ENCODE measurements around the gene NFE2L2.
A peak's percentile ranks its signal among the peaks of the same experiment; 100 is the strongest.
"Not testable (repeated sequence)": the region's sequence is repeated elsewhere in the genome, so short reads cannot be mapped to it uniquely, and the experiment has no call there.

NFE2L2 gene

GRCh38 chr2:177281400-177282180 lies 17.1 kb upstream of the NFE2L2 start:
- DNase-seq (ENCODE audit: low spot score) = no peak

- no peak for DNase-seq (ENCODE audit: low spot score)
Observed at GRCh38 chr2:177279847-177280246, 15.3 kb upstream of the NFE2L2 start.

DNA sequence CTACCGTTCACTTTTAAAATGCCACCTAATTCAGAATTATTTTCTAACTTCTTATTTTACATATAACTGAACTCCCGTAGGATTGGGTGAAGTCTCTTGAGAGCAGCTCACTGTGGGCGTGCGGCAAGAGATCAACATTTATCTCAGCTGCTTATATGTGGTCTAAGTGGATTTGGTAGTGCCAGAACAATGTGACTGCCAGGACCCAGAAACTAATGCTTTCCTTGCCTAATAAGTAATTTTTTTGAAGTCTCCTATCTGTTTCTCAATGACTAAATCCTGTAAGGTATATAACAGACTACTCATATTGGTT lies 11.2 kb upstream of the NFE2L2 start:
- DNase-seq (ENCODE audit: low spot score) = no peak

GRCh38 chr2:177275040-177275742 lies 10.7 kb upstream of the NFE2L2 start:
- no peak for DNase-seq (ENCODE audit: low spot score)

- no peak for DNase-seq (ENCODE audit: low spot score)
Observed at GRCh38 chr2:177273408-177273807, 8.9 kb upstream of the NFE2L2 start.

DNA sequence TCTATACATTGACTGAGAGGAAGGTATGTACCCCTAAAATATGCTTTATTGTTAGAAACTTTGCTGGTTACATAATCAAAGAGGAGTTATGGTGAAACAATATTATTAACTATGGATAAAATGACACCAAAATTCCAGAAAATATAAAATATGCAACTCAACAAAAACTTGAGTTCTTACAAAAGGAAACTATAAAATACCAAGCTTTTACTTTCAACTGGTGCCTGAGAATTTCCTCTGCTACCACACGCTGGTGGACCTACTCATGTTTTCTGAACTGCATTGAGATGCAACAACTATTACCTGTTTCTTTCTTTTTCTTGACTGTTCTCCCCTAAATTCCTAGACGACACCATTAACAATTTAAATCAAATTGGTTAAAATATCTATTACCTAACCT lies 8.2 kb upstream of the NFE2L2 start:
- no peak for DNase-seq (ENCODE audit: low spot score)

DNA sequence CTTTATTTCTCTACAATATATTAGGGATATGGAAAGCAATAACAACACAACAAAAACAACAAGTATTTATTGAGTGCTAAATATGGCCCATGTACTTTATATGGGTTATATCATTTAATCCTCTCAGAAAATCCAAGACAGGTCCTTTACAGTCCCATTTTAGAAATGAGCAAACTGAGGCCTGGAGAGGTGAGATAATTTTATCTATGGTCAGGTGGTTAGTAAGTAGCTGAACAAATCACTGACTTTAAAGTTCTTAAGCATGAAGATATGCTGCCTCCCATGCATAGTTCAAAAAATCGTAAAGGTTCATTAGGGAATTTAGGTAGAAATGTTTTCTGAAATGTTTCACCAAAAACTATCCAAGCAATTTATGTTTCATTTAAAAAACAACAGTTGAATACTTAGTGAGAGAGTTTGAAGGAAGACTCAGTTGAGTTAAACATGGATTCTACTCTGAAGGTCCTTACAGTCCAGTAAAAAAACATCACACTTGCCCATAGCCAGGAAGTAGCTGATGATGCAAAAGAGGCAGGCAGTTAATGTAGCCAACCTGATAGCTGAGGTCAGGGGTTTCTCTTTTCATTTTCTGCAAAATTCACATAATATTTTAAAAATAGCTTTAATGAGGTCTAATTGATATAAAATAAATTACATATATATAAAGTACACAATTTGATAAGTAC lies 7.6 kb upstream of the NFE2L2 start:
- DNase-seq (ENCODE audit: low spot score) = no peak

DNA sequence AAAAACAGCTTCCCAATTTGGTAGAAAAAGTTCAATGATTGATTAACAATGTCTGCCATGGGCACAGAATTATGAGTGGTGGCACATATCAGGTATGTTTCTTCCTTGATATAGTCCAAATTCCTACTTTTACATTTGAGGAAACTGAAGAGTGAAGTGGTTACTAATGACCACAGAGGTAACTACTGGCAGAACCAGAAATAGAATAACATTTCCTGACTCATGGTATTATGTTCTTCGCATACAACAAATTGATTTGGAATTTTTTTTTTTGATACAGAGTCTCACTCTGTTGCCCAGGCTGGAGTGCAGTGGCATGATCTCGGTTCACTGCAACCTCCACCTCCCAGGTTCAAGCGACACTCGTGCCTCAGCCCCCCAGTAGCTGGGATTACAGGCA lies 6.0 kb upstream of the NFE2L2 start:
- DNase-seq (ENCODE audit: low spot score) = no peak

- no peak for DNase-seq (ENCODE audit: low spot score)
Observed at GRCh38 chr2:177268901-177269300, 4.4 kb upstream of the NFE2L2 start.

GRCh38 chr2:177268187-177268871 lies 3.8 kb upstream of the NFE2L2 start:
- DNase-seq (ENCODE audit: low spot score) = no peak

GRCh38 chr2:177266955-177267354 lies 2.4 kb upstream of the NFE2L2 start:
- DNase-seq (ENCODE audit: low spot score) = not testable (repeated sequence)

- no peak for DNase-seq (ENCODE audit: low spot score)
Observed at GRCh38 chr2:177265824-177266817, 1.6 kb upstream of the NFE2L2 start.

DNA sequence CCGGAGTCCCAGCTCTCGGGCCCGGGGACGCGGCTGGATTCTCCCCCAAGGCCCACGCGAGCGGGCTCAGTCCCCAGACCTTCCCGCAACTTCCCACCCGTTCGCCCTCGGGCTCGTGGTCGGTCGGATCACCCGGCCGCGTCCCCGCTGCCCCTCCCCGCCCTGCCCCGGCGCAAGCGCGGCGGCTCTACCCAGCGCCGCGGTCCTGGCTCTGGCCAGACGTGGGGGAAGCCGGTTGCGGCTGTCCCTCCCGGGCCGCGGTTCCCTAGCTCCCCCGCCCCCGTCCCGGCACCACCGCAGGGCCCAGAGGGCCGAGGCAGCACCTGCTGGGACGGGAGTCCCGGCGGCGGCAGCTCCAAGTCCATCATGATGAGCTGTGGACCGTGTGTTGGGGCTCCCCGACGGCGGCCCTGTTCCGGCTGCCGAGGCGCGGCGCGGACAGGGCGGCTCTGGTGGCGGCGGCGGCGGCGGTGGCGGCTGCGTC lies 276 bp downstream of the NFE2L2 start:
- DNase-seq (ENCODE audit: low spot score) = no peak

- peak; percentile 93 for DNase-seq (ENCODE audit: low spot score)
Observed at GRCh38 chr2:177263451-177264208, 897 bp downstream of the NFE2L2 start.

DNA sequence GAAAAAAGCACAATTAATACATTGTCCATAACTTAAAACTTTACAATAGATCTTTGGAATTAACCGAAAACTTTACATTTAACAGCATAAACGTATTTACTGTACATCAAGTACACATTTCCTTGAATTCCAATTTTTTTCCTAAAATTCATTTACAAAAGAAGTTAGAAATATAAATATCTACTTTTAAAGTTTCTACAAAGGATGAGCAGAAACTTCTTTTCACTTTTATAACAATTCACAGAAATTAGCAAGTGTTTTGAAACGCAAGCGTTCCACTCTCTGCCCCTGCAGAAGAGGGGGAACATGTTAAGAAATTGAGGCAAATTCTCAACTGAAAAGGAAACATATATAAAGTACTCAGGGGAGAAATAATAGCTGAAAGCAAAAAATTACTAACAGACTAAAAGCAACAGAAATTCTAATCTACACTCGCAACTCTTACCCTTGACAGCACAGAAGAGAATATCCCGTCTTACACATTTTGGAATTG lies 1.5 kb downstream of the NFE2L2 start:
- no peak for DNase-seq (ENCODE audit: low spot score)

DNA sequence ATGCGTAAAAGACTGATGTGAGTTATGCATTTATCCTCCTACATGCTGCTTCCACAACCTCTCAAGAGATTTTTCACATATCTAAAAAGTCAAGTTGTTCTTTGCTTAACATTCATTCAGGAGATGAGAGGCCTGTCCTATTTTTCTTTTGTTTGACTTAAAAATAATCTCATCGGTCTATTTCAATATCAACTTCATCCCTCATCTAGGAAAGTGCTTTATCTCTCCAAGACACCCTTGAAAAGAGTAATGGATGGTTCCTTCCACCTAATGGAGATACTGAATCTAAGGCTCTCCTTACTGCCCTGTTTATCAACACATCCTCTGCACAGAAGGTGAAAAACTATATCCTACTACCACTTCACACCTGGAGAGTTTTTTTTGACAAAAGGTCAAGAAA lies 2.4 kb downstream of the NFE2L2 start:
- no peak for DNase-seq (ENCODE audit: low spot score)

- DNase-seq (ENCODE audit: low spot score) = no peak
Observed at GRCh38 chr2:177261116-177262060, 3.1 kb downstream of the NFE2L2 start.

DNA sequence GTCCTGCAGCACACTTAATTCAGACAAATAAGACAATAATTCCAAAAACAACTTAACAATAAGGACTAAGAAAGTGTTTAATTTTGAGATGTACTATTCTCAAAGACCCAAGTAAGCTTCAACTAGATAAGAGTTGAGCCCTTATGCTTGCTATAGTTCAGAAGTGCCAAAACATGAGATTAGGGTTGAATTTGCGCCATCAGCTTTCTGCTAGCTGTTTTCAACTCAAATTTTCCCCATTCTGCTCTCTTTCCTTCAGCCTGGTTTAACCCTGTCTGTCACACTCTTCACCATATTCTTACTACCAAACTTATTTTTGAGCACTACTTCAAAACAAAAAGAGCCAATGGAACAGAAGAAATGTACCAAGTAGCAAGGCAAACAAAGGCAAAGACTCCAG lies 4.1 kb downstream of the NFE2L2 start:
- DNase-seq (ENCODE audit: low spot score) = no peak

GRCh38 chr2:177258059-177258458 lies 6.5 kb downstream of the NFE2L2 start:
- DNase-seq (ENCODE audit: low spot score) = no peak

Data from RKO (cell line).